GM19023 (cell line): Measurements from ENCODE around the gene CUEDC1.

Experiments used
- ATAC-seq: cut with Tn5 transposase; IDR thresholded peaks from one replicate; pipeline ENCODE4 v1.9.1; 2021; ENCODE audit warnings: mild to moderate bottlenecking, moderate library complexity; ENCODE audit not compliant: unreplicated experiment

The CUEDC1 gene

GRCh38 chr17:57955183-57955931, at the start of gene CUEDC1:
TSS of gene CUEDC1 (minus strand) at chr17:57955412. CDS start at chr17:57885564, 69,848 bp downstream.
- peak; percentile 51 for ATAC-seq

GRCh38 chr17:58004060-58004459, 48.8 kb upstream of the CUEDC1 start:
- ATAC-seq, result no peak

- no peak for ATAC-seq
Observed at GRCh38 chr17:58002973-58003372, 47.8 kb upstream of the CUEDC1 start.

- no peak for ATAC-seq
Observed at GRCh38 chr17:58002154-58002948, 47.1 kb upstream of the CUEDC1 start.

- no peak for ATAC-seq
Observed at GRCh38 chr17:58001461-58002124, 46.4 kb upstream of the CUEDC1 start.

- no peak for ATAC-seq
Observed at GRCh38 chr17:57999496-58000017, 44.3 kb upstream of the CUEDC1 start.

GRCh38 chr17:57999010-57999495, 43.8 kb upstream of the CUEDC1 start:
- no peak for ATAC-seq

- no peak for ATAC-seq
Observed at GRCh38 chr17:57997085-57997809, 42.0 kb upstream of the CUEDC1 start.

GRCh38 chr17:57995076-57995956, 40.1 kb upstream of the CUEDC1 start:
- ATAC-seq, result peak; percentile 62

- ATAC-seq, result no peak
Observed at GRCh38 chr17:57994436-57994835, 39.2 kb upstream of the CUEDC1 start.

- no peak for ATAC-seq
Observed at GRCh38 chr17:57993471-57994365, 38.5 kb upstream of the CUEDC1 start.

- no peak for ATAC-seq
Observed at GRCh38 chr17:57991537-57991936, 36.3 kb upstream of the CUEDC1 start.

- no peak for ATAC-seq
Observed at GRCh38 chr17:57990037-57990436, 34.8 kb upstream of the CUEDC1 start.

GRCh38 chr17:57988301-57989250, 33.4 kb upstream of the CUEDC1 start:
- peak; percentile 74 for ATAC-seq

- peak; percentile 69 for ATAC-seq
Observed at GRCh38 chr17:57987581-57988300, 32.5 kb upstream of the CUEDC1 start, which contains the start of gene VEZF1. TSS of gene VEZF1 (minus strand) at chr17:57988254. CDS start at chr17:57988111, 143 bp downstream.

- peak; percentile 10 for ATAC-seq
Observed at GRCh38 chr17:57986841-57987580, 31.8 kb upstream of the CUEDC1 start.
